Suppressor macrophage treated with lipopolysaccharide for 4 hours (primary cell): ENCODE measurements around the gene VWA5B1.
"Not testable (repeated sequence)": the region's sequence is repeated elsewhere in the genome, so short reads cannot be mapped to it uniquely, and the experiment has no call there.

Source experiments
- DNase-seq: peaks from one replicate; pipeline ENCODE4 v3.0.0-alpha.2; 2020

VWA5B1 gene, protein sequence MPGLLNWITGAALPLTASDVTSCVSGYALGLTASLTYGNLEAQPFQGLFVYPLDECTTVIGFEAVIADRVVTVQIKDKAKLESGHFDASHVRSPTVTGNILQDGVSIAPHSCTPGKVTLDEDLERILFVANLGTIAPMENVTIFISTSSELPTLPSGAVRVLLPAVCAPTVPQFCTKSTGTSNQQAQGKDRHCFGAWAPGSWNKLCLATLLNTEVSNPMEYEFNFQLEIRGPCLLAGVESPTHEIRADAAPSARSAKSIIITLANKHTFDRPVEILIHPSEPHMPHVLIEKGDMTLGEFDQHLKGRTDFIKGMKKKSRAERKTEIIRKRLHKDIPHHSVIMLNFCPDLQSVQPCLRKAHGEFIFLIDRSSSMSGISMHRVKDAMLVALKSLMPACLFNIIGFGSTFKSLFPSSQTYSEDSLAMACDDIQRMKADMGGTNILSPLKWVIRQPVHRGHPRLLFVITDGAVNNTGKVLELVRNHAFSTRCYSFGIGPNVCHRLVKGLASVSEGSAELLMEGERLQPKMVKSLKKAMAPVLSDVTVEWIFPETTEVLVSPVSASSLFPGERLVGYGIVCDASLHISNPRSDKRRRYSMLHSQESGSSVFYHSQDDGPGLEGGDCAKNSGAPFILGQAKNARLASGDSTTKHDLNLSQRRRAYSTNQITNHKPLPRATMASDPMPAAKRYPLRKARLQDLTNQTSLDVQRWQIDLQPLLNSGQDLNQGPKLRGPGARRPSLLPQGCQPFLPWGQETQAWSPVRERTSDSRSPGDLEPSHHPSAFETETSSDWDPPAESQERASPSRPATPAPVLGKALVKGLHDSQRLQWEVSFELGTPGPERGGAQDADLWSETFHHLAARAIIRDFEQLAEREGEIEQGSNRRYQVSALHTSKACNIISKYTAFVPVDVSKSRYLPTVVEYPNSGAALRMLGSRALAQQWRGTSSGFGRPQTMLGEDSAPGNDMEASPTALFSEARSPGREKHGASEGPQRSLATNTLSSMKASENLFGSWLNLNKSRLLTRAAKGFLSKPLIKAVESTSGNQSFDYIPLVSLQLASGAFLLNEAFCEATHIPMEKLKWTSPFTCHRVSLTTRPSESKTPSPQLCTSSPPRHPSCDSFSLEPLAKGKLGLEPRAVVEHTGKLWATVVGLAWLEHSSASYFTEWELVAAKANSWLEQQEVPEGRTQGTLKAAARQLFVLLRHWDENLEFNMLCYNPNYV

DNA sequence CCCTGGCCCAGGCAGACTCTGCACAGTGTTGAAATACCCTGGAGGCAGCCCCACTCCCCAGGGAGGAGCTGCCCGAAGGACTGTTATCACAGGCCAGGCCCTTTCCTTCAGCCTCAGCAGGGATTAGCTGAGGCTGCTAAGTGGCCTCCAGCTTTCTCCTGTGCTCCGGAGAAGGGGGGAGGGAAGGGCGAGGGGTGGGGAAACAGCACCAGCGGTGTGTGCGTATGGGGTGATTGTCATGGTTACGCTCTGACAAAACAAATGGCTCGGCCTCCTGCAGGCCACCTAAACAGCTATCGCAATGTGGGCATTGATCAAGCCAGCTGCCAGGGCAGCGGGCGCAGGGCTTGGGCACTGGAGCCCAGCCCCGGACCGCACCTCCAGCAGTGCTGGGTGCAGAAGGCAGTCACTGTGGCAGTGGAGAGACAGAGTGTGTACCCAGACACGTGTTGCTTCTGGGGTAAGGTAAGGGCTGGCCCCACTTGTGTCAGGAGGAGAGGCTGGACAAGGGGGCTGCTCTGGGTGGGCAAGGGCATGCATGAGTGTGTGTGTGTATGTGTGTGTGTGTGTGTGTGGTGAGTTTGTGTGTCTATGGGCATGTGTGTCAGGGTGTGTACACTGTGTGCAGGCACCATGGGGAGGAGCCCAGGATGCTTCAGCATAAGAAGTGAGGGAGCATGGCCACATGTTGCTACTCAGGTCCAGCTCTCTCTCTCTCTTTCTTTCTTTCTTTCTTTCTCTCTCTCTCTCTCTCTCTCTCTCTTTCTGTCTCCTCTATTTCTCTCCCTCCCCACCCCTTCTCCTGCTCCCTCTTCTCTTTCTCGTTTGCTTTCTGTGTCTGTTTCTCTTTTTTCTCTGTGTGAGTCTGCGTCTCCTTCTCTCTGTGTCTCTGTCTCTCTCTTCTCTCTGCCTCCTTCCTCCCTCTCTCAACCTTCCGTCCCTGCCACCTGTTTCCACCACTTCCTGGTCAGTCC, at the start of gene VWA5B1:
Gene VWA5B1, plus strand, starts transcription at position 252 of the 974 bp plus-strand sequence. CDS start 19,727 bp downstream, outside the sequence.
- DNase-seq = no peak

DNA sequence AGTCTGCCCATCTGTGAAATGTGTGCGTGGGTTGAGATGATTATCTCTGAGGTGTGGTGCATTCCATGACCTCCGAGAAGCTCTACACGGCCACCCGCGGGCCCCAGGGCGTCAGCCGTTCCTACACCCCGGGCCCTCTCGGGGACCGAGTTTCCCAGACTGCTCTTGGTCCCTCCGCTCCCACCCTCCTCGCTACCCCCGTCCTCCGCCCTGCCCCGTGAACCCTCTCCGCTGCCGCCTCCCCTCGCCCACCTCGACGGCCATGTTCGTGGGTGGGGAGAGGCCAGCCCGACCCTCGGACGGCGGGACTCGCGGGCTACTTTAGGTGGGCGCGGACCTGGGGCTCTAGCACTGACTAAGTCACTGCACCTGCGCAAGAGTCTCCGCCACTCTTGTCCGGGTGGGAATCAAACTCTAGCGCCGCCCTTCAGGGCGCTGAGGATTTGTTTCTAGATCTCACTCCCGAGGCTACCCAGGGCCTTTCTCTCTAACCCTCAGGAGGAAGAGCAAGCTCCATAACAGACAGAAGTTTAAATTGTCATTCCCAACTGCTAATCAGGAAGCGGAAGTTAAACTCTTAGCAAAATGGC, 47.7 kb upstream of the VWA5B1 start:
- DNase-seq = no peak

DNA sequence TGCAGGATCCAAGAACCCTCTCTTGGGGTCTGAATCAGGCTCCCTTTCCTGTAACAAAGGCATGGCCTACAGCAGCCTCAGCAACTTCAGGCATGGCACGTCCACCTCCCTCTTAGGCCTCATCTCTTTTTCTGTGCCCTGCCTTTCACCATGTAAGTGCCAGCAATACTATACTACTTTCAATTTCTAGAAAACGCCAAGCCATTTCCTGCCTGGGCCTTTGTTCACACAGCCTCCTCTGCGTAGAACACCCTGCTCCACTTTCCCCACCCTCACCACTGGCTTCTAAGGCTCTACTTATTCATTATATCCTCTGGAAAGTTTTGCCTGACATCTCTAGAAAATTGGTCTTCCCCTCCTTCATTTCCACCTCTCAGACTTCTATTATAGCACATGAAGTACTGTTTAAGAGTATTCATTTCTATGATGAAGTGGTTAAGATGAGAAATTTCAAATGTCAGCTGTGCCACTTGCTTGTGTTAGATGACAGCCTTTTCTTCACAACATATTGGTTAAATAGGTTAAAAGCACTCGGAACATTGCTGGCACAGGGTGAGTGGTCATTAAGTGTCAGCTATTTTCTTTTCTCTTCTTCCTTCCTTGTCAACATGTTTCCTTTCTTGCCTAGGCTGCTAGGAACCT, 41.6 kb upstream of the VWA5B1 start:
- DNase-seq = no peak

DNA sequence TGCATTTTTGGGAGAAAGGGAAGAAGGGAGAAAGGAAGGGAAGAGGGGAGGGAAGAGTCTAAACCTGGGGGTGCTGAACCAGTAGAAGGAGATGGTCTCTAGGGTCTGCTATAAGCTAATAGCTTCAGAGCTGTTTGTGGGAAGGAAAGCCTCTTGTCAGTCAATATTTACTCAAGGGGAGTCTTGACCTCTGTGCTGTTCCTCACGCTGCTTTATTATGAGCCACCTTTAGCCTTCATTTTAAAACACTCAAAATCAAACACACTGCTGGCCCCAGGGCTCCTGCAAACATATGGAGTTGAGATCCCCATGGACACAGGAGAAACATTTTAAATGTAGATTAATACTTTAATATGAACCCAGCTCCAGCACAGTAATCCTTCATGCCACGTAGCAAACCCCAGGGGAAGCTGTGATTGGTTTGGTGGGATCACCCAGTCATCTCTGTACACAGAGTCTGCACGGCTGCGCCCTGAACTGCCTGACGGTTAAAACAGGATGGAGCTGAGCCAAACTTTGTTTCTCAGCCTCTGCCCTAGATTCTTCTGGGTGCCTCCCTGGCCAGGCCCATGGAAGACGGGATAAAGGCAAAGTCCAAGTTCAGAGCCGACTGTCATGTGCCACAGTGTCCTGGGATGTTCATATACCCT, 40.2 kb upstream of the VWA5B1 start:
- DNase-seq = no peak

DNA sequence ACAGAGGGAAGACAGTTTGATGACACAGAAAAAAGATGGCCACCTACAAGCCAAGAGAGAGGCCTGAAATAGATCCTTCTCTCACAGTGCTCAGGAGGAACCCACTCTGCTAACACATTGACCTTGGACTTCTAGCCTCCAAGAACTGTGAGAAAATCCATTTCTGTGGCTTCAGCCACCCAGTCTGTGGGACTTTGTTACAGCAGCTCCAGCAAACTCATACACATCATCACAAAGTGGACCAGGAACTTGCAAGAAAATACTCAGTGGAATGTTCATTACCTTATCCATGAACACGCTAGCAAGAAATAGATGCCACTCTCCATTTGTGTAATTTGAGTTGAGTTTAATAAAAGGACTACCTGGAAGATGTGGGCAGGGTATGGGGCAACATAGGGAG, 38.1 kb upstream of the VWA5B1 start:
- no peak for DNase-seq

DNA sequence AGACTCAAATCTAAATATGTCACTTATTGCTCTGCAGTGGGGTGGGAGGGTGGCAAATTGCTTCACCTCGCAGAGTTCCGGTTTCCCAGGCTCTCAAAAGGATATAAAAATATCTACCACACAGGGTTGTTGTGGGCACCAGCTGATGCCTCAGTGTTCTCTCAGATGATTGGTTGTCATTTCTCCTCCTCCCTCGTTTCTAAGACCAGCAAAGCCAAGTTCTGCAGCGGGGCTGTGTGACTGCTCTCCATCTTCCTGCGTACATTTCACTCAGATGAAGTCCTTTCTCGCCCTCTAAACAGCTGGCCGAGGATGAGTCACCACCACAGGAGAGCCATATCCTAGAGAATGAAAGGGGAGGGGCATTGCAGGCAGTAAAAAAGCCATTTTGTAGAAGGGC, 35.0 kb upstream of the VWA5B1 start:
- no peak for DNase-seq

DNA sequence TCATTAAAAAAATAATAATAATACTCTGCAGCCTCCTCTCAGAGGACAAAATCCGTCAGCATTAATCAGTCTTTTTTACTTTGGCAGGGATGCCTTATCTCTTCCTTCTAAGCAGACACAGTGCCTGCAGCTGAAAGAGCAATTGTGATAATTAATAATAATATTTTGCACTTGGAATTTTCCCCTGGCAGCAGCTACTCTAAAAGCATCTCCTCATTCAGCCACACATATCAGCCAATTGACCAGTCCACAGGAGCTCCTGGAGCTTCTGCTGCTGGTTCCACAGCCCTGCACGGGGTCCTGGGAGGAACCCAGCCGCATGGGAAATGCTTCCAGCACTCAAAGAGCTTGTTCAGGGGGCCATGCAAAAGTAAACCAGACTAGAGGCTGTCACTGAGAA, 31.0 kb upstream of the VWA5B1 start:
- DNase-seq = no peak

DNA sequence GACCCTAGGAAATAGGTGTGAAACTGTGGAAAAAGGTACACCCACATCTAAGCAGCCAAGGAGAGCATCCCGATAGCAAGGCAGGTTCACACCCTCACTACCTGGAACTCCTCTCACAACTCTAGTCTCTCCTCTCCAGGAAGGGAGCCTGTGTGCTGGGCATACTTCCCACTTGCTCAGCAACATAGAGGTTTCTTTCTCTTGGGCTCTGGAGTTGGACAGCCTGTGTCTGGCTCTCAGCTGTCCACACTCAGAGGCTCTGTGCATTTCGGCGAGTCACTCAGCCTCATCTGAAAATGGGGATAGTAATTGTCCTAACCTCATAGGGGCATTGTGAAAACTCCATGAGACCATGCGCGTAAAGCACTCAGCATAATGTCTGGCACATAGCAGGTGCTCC, 29.6 kb upstream of the VWA5B1 start:
- no peak for DNase-seq

DNA sequence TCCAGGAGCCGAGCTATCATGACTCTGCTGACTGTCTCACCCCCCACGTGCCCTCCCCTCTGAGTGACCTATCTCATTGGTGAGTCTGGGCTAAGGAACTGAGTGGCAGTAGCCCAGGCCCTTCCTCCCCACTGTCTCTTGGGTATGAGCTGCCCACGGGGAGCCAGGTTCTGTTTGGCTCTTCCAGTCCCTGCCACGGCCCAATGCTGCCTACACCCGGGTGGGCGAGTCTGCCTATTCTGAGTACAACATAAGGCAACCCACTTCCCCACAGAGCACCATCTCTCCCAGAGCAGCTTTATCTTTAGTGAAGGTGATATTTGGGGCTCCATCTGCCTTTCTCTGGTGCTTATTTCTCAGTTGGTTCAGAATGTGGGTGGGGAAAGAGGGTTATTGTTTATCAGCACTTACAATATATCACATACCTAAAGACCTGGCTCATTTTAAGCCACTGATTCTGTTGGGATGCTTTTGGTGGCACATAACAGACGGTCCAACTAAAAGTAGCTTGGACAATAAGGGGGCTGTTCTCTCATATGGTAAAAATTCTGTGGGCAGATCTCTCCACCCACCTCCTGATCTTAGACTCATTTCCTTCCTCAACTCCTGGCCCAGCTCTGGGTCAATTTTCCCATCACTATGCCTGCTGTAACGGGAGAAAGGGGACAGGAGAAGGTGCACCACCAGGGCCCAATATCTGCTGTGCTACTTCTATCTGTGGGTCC, 27.7 kb upstream of the VWA5B1 start:
- no peak for DNase-seq

DNA sequence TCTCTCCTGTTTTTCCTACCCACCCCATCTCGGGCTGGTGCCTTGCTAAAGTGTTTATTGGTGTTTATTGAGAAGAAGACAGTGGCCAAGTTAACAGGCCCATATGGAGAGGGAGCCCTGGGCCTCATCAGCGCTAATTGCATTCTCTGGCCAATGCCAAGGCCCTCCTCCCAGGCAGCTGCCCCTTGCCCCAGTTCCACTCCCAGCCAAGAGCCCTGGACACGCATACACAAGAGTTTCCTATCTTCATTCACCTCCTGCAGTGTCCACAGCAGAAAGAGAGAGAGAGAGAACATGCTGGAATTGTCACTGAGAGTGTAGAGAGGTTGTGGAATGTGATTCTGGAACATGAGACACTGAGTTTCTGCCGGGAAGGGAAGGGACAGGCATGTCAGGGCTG, 25.4 kb upstream of the VWA5B1 start:
- DNase-seq = no peak

DNA sequence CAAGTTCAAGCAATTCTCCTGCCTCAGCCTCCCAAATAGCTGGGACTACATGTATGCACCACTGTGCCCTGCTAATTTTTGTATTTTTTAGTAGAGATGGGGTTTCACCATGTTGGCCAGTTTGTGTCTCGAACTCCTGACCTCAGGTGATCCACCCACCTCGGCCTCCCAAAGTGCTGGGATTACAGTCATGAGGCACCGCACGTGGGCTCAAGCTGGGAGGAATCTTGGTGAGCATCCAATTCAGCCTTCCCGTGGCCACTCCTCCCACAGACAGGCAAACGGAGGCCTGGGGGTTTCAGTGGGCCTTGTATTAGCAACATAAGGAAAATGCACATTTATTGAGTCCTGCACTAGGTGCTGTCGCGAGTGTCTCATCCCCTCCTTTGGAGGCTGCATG, 24.5 kb upstream of the VWA5B1 start:
- DNase-seq = no peak

DNA sequence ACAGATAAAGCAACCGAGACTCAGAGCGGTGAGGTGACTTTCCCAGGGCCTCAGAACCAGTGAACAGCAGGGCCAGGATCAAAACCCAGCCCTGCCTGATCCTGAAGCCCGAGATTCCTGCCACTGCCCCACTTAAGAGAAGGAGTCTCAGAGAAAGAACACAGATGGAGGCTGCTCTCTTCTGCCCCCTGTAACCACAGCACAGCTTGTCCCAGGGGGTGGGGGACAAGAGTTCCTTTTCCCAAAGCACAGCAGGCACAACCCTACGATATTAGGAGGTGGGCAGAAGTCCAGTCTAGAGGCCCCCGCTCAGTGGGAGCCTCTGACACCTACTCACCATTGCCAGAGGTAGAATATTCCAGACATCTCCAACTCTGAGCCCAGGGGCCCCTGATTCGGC, 24.0 kb upstream of the VWA5B1 start:
- no peak for DNase-seq

DNA sequence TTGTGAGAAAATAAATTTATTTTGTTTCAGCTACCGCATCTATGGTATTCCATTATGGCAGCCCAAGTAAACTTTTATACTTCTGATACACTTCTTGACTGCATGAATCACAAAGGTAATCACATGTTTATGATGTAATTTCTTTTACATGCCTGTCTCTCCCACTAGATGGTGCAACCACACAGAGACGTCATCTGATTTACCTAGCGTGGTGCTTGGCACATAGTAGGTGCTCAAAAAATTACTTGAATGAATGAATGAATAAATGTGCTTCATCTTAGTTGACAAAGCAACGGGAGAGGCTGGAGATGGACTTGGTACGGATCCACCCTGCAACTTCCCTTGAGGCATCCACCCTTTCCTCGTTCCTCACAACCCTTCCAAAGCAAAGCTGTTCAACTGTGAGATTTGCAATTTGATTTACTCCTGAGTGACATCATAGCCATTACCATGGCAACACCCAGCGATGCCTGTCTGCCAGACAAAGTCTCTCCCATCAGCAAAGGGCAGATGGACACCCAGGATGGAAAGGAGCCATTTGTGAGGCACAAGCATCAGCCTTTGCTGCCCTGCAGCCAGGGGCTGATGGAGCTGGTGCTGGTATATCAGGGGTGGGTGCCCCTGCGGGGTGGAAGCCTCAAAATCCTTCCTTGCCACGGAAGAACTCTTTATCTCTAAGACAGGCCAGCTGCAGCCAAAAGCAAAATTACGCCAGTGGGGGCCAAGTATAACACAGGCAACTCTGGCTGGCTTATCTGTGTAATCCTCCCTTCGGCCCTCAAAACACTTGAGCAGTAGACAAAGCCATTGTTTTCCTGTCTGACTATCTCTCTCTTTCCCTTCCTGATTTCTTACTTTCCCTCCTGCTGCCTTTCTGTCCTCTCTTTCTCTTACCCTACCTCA, 18.9 kb upstream of the VWA5B1 start:
- DNase-seq = no peak

DNA sequence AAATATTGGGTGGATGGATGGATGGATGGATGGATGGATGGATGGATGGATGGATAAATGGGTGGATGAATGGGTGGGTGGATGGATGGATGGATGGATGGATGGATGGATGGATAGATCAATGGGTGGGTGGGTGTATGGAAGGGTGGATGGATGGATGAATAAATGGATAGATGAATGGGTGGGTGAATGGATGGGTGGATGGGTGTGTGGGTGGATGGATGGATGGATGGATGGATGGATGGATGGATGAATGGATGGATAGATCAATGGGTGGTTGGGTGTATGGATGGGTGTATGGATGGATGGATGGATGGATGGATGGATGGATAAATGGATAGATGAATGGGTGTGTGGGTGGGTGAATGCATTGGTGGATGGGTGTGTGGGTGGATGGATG, 17.0 kb upstream of the VWA5B1 start:
- not testable (repeated sequence) for DNase-seq

DNA sequence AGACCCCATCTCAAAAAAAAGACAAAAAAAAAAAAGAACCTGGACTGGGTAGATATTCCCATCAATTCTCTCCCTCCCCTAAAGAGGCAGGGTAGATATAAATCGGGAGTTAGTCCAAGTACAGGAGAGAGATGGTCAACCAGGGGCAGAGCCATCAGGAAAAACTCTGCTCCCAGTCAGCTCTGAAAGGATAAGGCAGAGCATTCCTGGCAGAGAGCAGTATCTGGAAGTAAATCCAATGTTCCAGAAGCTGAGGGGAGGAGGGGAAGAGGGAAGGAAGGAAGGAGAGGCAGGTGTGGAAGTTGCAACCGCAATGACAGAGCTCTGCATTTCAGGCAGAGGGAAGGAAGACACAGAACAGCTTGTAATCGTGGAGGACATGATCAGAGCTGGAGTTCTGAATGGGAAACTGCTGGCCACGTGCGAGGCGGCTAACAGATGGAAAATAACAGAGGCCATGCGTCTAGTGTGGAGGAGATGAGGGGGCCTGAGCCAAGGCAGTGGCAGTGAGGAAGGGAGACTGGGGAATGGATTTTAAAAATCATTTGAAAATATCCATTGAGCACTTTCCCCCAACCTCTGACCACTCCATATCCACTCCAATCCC, 15.3 kb upstream of the VWA5B1 start:
- no peak for DNase-seq

DNA sequence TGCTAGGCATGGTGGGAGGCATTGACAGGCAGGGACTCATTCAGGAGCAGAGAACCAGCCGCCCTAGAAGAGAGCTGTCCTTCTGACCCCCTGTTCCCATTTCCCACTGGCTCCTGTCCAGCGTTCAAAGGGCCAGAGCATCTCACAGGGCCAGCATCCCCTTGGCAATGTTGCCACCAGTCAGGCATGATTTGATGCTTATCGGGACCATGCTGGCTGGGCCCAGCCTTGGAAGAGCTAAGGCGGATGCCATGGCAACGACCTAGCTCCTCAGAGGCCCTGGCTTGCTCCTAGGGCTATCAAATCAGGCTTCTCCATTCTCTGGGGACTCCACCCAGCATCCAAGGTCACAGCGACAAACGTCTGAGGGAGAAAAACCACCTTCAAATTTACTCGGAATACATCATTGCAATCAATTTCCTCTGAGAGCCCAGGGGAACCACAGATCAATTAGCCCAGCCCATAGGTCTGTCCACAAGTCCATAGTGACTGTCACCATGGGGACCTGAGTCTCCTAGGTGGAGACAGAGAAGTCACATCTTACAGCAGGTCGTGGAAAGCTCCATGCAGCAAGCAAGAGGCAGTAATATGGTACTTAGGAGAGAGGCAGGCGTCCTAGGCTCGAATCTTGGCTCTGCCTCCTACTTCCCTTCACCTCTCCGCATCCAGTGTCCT, 14.1 kb upstream of the VWA5B1 start:
- DNase-seq = no peak

DNA sequence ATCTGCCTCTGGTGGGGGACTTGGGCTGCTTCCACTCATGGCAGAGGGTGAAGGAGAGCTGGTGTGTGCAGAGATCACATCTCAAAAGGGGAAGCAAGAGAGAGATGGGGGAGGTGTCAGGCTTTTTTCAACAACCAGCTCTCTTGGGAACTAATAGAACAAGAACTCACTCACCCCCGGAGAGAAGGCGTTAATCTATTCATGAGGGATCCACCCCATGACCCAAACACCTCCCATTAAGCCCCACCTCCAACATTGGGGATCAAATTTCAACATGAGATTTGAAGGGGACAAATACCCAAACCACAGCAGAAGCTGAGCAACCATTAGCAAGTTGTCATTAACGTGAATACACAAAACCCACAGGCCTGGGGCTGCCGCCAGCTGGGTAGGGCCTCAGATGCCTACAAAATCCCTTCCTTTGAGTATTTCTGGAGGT, 12.0 kb upstream of the VWA5B1 start:
- DNase-seq = no peak

DNA sequence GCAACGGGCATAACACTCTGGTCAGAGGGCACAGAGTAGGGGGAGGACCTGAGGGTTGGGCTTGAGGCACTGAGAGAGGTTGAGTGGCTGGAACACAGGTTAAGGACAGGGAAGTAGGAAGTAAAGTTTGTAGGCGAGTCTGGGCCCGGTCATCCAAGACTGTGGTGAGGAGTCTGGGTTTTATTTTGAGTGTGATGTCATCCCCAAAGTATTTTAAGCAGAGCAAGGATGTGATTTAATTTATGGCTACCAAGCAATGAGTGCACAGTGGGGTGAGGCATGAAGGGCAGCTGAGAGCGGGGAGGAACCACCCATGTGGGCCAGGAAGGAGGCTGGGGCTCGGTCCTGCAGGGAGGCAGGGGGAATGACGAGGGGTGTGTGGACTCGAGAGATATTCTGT, 11.2 kb upstream of the VWA5B1 start:
- no peak for DNase-seq
